Measurements from ENCODE around the gene APOL1.
"Not testable (repeated sequence)": the region's sequence is repeated elsewhere in the genome, so short reads cannot be mapped to it uniquely, and the experiment has no call there.

The APOL1 gene, protein sequence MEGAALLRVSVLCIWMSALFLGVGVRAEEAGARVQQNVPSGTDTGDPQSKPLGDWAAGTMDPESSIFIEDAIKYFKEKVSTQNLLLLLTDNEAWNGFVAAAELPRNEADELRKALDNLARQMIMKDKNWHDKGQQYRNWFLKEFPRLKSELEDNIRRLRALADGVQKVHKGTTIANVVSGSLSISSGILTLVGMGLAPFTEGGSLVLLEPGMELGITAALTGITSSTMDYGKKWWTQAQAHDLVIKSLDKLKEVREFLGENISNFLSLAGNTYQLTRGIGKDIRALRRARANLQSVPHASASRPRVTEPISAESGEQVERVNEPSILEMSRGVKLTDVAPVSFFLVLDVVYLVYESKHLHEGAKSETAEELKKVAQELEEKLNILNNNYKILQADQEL

GRCh38 chr22:36252754-36253522 lies at the start of gene APOL1:
TSS of gene APOL1 (plus strand) at chr22:36253133. CDS start at chr22:36254956, 1,823 bp downstream.
- DNase-seq (ENCODE audit: low read depth in 2 of 2): peak in 1 of 2 experiments; percentile 29

- not testable (repeated sequence) for DNase-seq (ENCODE audit: low read depth in 2 of 2)
Measured at GRCh38 chr22:36203441-36203840, 49.5 kb upstream of the APOL1 start.

- no peak for DNase-seq (ENCODE audit: low read depth in 2 of 2)
Measured at GRCh38 chr22:36204001-36204631, 48.8 kb upstream of the APOL1 start.

- no peak for DNase-seq (ENCODE audit: low read depth in 2 of 2)
Measured at GRCh38 chr22:36204632-36205015, 48.3 kb upstream of the APOL1 start.

GRCh38 chr22:36205573-36205972 lies 47.4 kb upstream of the APOL1 start:
- not testable (repeated sequence) for DNase-seq (ENCODE audit: low read depth in 2 of 2)

GRCh38 chr22:36206255-36206654 lies 46.7 kb upstream of the APOL1 start:
- no peak for DNase-seq (ENCODE audit: low read depth in 2 of 2)

GRCh38 chr22:36208162-36208765 lies 44.7 kb upstream of the APOL1 start:
- no peak for DNase-seq (ENCODE audit: low read depth in 2 of 2)

DNA sequence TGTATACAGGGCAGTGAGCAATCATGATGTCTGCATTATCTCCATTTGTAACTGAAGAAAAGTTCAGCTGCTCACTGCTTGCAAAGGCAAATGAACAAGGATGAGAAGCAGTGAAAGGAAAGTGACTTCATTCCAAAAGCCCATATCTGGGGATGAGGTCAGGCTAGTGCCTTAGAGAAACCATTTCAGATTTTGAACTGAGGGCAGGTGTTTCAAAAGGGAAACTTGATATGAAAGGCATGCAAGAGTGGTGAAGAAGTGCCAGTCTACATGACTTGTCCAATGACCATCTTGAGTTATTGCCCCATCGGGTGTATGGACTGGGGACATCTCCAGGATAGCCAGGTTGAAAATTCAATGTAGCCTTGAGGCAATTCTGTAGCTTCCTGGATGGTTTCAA lies 44.0 kb upstream of the APOL1 start:
- no peak for DNase-seq (ENCODE audit: low read depth in 2 of 2)

- DNase-seq (ENCODE audit: low read depth in 2 of 2): not testable (repeated sequence)
Measured at GRCh38 chr22:36209488-36209908, 43.4 kb upstream of the APOL1 start.

GRCh38 chr22:36210224-36210623 lies 42.7 kb upstream of the APOL1 start:
- DNase-seq (ENCODE audit: low read depth in 2 of 2): no peak

DNA sequence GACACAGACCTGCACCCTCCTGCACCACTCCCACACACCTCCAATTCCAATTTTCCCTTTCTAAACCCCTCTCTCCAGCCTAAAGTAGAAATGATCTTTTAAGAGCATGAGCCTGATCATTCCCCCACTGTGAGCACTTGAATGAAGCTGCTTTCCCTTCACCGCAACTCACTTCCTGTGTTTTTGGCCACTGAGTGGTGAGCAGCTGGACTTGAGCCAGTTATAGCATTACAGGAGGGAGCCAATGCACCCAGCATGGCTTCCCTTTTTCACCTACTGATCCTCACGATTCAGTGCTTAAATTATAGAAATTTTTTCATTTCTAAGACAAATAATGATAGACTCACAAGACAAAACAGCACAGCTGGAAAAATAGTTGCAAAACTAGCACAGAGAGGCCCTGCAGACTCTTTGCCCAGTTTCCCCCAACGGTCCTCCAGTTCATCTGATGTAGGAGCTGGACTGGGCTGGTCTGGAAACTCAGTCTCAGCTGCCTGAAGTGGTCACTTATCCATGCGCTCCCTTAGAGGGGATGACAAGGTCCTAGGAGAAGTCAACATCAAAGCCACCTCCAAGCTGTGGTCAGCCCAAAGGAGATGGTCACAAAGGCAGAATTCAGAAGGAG lies 41.6 kb upstream of the APOL1 start:
- no peak for DNase-seq (ENCODE audit: low read depth in 2 of 2)

GRCh38 chr22:36212901-36213300 lies 40.0 kb upstream of the APOL1 start:
- DNase-seq (ENCODE audit: low read depth in 2 of 2): no peak

DNA sequence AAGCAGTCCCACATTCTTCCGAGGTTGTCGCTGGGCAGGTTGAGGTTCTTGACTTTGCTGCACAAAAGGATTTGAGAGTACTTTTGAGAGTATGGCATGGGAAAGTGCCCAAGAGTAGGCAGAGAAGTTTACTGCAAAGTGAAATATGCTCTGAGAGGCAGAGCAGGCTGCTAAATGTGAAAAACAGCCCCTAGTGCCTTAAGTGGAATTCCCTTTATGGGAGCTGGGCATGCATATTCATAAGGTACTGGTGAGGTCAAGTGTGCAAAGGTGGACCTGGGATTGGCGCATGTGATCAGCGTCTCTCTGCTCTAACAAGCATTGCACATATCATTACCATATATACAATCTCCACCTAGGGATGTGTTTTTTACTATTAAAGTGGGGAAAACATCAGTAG lies 39.3 kb upstream of the APOL1 start:
- DNase-seq (ENCODE audit: low read depth in 2 of 2): no peak

- no peak for DNase-seq (ENCODE audit: low read depth in 2 of 2)
Measured at GRCh38 chr22:36215981-36216380, 37.0 kb upstream of the APOL1 start.

- DNase-seq (ENCODE audit: low read depth in 2 of 2): no peak
Measured at GRCh38 chr22:36218648-36219193, 34.2 kb upstream of the APOL1 start.

- no peak for DNase-seq (ENCODE audit: low read depth in 2 of 2)
Measured at GRCh38 chr22:36220451-36220921, 32.4 kb upstream of the APOL1 start.

DNA sequence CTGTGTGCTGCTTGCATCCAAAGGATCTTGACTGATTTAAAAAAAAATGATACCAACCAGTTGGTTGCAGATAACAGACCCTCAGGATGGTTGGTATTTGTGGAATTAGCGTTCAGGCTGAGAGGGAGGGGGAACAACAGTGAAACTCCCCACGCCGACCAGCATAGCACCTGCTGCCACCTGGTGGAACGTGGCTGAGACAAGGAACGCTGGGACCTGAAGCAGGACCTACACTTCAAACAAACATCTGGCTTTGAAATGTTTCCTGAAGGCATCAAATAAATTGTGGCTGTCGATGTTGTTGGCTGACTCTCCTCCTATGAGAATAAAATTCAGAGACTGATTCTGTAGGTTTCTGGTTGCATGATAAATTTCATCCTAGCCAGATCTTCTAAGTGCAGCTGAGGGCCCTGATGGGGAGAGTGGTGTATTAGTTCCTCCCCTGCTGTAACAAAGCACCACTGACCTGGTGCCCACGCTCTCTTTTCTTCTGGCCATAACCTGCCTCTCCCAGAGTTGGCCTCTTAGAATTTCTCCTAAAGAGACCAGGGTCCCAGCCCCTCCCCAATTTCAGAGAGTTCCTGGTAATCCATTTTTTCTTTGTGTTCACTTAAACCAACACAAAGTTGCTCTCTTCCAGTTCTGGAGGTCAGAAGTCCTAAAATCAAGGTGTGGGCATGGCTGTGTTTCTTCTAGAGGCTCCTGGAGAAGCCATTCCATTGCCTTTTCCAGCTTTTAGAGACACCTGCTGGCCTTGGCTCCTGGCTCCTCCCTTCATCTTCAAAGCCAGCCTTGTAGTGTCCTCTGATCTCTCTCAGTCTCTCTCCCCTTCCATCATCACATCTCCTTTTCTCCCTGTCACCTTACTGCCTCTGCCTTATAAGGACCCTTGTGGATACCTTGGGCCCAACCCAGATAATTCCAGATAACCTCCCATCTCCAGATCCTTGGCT lies 30.9 kb upstream of the APOL1 start:
- peak in 1 of 2 experiments; percentile 43 for DNase-seq (ENCODE audit: low read depth in 2 of 2)

GRCh38 chr22:36222887-36223450 lies 30.0 kb upstream of the APOL1 start:
- DNase-seq (ENCODE audit: low read depth in 2 of 2): no peak

DNA sequence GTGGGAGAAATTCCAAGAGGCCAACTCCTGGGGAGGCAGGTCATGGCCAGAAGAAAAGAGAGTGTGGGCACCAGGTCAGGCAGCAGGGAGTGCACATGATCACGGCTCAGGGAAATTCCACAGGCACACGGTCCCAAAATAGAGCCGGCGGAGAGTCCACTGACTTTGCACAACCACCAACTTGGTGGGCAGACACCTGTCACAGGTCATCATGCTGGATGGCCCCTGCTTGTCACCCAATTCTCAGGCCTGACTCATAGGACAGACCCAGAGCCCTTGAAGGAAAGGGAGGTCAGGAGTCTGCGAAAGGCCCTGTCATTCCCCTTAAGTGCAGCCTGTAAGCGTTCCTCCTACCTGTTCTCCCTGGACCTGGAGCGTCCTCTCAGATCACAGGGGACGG lies 29.4 kb upstream of the APOL1 start:
- no peak for DNase-seq (ENCODE audit: low read depth in 2 of 2)

DNA sequence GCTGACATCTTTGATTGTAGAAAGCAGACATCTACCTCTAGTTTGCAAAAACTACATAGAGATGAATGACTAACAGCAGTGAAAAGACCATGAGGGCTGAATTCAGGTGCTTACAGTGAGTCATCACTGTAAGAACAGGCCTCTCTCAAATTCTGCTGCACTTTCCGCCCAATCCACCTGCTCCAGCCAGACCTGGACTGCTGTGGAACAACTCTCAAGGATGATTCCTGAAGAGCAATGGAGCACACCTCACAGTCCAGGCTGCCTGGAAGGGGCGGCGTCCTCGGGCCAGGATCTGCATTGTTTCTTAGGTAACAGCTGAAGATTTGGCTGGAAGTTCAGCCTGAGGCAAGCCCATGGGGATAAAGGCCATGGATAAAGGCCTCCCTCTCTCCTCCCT lies 28.7 kb upstream of the APOL1 start:
- no peak for DNase-seq (ENCODE audit: low read depth in 2 of 2)
